Midbrain (tissue), 1 donor: ENCODE measurements around the gene THSD8.
A peak's percentile ranks its signal among the peaks of the same experiment; 100 is the strongest.
"Not testable (repeated sequence)": the region's sequence is repeated elsewhere in the genome, so short reads cannot be mapped to it uniquely, and the experiment has no call there.

ENCODE experiments used
- DNase-seq: peaks from one replicate; lab custom pipeline; 2025; lab: John Stamatoyannopoulos, UW

The THSD8 gene

DNA sequence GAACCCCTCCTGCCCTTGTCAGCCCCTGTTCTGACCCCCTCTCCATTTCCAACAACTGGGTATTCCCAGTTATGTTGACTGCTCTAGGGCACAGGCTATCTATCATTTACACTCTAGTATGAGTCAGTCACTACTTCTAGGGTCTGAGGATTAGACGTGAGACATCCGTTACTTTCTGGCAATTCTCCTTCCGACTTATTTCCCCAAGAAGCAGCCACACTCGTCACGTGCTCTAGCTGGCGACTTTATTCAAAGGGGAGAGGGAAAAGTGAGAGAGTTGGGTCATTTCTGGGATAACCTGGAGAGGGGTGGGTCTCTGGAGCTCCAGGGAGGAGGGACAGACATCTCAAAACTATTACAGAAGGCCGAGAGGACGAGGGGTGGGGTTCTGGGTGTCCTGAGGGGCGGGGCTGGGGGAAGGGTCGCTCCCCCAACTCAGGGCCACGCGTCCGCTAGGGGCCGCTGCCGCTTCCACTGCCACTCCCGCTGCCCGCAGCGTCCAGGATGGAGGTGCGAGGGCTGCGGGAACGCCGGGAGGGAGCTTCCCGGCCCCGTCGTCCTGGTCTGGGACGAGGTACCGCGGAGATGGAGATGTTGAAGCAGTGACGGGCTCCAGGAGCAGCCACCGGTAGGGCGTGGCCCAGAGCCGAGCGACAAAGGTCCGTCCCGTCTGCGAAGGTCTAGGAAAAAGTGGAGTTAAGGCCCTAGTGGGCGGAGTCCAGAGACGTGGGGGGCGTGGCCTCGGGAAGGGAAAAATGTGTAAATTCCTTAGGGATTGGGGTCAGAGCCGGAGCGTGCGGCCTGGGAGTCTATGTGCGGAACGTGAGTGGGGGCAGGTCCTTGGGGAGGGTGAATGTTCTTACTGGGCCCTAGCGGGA is 23.6 kb downstream of the THSD8 start:
- no peak for DNase-seq

DNA sequence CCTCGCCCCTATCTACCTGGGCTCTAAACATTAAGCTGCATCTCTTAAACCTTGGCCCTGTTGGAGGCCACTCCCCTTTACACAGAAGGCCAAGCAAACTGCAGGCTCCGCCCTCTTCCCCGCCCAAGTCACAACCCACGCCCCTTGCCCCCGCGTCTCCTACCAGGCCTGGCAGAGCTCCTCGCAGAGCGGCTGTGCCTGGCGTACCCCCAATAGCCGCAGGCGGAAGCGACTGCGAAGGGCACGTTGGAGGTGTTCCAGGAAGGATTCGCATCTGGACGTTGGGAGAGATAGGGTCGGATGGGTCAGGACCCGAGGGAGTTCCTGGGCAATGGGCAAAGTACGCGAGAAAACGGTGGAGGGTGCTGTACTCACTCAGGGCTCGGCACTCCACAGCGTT is 26.6 kb downstream of the THSD8 start:
- no peak for DNase-seq

DNA sequence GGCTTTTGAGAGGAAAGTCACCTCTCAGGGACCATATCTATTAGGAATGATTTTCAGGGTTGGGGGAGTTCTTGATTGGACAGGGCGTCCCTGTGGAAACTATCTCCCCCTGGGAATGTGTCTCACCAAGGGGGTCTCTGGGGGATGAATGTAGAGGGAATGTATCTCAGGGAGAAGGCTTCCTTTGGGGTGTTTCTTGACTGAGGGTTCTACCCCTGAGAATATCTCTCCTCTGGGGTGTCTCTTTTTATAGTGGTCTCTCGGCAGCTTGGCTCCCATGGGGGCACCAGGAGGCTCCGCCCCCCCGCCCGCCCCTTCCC is 31.5 kb downstream of the THSD8 start:
- no peak for DNase-seq

DNA sequence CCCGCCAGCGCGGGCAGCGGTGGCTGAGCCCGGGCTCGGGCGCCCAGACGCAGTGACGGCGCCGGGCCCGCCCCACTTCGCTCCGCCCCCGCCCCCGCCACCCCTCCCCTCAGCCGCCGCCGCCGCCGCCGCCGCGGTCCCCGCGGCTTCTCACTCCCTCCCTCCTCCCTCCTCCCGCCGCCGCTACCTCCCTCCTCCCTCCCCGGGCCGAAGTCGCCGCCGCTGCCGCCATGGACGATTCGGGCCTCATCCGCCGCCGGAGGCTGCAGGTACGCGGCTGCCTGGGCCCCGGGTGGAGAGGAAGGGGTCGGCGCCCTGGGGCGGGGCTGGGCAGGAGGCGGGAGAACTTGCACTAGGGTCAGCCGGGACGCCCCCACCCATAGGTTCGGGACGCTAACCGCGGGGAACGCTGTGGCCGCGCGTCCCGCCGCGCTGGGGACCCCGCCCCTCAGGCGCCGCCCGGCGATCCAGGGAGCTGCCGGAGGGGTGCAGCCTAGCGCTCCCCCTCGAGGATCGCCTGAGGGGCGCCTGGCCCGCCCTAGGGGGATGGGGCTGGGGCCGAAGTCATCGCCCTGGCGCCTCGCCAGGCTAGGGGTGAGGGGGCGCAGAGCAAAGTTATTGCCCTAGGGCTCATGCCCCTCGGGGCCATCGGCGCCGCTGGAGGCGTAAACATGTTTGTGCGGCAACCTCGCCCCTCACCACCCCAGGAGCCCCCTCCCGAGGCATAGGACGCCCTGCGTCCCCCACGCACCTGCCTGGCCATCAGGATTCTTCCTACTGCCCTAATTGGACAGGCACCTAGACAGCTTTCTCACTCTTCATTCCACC is 32.1 kb downstream of the THSD8 start:
- no peak for DNase-seq

DNA sequence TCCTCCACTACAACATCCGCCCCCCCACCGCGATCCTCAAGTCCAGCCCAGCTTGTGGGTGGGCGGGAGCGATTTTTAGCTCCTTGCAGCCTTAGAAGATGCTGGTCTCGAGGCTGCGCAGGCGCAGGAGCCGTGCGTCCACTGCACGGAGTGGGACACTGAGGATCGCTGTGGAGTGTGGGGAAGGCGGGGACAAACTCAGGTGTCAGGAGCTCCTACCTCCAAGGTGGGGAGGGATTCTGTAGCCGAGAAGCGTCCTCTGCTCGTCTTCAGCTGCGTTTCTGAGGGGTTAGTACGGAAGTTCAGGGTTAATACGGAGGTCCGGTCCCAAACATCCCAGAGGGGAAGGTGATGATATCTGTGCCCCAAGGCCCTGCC is 32.7 kb downstream of the THSD8 start, which contains the start of gene RTBDN:
Gene RTBDN, minus strand, starts transcription at position 14 of the 378 bp plus-strand sequence. CDS start 4,600 bp downstream, outside the sequence.
- DNase-seq = no peak

DNA sequence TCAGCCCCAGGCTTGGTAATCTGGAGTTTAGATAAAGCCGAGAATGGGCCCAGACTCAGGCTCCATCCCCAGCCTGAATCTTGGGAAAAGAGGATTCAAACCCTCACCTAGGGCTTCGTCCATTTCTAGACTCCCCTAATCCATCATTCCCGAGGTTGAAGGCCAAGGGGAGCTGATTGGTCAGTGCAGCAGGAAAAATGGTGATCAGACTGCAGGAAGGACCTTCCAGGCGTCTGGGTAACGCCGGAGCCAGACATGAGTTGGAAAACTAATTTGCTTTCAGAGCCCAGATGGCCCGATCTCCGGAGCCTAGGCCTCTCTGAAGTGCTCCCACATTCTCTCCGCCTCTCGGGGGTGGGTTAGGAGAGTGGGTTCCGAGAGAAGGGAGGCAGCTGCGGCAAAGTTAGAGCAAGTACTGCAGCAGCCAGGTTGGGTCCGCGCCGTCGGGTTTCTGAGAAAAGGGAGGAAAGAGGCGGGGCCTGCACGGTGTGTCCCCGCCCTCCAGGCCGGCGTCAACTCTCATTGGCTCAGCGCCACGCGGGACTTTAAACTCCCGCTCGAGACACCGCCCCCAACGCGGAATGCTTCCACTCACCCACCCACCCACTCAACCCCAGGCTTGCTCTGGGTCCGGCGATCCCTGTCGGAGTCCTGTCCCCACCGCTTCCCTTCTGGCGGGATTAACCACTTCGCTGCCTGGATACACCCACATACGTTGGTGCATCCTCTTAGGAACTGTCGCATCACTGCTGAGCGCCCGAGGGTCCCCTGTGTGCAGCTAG is 33.3 kb downstream of the THSD8 start:
- DNase-seq = no peak

DNA sequence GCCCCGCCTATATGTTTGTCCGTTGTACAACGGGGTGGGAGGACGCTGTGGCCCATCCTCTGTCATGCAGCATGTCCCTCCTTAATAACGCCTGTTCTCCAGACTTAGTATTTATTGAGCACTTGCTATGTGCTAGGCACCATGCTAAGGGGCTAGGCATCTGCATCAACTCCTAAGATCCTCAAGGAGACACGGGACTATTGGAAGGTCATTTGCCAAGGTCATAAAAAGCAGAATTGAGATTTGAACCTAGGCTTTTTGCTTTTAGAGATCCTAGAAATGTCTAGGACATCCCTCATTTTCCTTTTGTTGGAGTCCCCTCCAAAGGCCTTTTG is 34.6 kb downstream of the THSD8 start:
- DNase-seq = no peak

DNA sequence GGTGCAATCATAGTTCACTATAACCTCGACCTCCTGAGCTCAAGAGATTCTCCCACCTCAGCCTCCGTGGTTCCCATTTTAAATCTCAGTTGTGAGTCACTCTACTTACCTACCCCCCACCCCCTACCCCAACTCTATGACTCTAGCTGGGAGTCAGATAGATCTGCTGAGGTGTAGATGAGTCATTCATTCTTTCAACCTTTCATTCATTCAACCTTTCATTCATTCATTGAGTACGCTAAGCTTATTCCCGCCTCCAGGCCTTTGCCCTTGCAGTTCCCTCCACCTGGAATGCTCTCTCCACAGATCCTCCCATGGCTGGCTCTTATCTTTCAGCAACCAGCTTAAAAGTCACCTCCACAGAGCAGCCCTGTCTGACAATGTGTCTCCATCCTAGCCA is 35.4 kb downstream of the THSD8 start:
- no peak for DNase-seq

DNA sequence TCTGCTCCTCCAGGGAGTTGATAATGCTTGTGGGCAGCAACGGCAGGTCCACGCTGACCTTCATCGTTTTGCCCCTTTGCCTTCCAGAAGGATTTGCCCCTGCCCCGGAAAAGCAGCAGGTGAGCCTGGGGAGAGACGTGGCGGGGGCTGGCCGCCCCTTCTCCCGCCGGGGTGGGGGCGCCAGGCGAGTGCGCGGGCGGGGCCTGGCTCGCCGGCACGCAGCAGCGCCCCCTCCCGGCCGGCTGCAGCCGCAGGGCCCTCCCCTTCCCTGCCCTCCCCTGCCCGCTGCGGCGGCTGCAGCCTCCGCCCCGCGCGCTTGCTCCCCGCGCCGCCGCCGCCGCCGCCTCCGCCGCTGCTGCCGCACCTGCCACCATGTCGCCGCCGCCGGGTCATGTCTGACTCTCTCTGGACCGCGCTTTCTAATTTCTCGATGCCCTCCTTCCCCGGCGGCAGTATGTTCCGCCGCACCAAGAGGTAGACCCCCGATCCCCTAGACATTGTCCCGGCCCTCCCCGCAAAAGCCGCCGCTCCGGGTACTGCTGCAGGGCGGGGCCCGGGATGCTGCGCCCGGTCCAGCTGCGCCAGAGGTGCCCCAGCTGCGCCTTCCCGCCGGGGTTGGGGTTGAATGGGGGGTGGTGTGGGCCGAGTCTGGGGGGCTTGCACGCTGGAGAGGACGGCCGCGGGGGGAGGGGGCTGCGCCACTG is 36.5 kb downstream of the THSD8 start, which contains the start of gene MAST1:
Gene MAST1, plus strand, starts transcription at position 334 of the 704 bp plus-strand sequence. Its CDS starts 58 bp downstream, at position 392.
- peak; percentile 49 for DNase-seq

DNA sequence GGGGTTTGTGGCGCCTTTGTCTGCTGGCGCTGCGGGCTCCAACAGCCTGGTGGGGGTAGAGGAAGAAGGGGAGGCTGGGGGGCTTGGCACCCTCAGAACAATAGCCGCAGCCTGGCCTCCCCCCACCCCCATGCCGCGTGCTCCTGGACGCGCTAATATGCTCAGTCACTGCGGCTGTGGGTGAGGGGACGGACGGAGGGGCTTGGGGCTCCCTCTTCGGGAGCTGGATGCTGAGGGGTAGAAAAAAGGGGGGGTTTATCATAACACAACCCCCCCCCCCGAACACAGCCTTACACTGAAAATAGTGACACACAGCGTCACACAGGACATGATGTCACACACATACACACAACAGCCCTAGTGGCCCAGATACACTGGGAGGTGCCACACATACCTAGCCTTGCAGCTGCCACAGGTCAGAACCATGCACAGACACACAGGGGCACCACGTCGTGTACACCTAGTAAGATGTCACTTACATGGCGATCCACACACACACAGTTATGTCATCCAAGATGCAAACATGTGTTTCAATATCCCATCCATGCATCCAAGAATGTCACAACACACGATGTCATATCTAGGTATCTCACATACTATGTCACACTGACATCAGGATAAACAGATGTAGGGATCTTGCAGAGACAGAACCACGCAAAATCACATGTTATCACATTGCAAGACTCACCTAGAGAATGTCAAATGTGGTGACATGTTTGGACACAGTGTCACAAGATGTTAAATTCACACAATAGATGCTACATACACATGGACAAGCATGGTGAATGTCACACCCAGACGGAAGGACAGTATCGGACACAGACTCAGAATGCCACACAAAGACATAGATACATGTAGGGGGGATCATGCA is 37.3 kb downstream of the THSD8 start:
- no peak for DNase-seq

DNA sequence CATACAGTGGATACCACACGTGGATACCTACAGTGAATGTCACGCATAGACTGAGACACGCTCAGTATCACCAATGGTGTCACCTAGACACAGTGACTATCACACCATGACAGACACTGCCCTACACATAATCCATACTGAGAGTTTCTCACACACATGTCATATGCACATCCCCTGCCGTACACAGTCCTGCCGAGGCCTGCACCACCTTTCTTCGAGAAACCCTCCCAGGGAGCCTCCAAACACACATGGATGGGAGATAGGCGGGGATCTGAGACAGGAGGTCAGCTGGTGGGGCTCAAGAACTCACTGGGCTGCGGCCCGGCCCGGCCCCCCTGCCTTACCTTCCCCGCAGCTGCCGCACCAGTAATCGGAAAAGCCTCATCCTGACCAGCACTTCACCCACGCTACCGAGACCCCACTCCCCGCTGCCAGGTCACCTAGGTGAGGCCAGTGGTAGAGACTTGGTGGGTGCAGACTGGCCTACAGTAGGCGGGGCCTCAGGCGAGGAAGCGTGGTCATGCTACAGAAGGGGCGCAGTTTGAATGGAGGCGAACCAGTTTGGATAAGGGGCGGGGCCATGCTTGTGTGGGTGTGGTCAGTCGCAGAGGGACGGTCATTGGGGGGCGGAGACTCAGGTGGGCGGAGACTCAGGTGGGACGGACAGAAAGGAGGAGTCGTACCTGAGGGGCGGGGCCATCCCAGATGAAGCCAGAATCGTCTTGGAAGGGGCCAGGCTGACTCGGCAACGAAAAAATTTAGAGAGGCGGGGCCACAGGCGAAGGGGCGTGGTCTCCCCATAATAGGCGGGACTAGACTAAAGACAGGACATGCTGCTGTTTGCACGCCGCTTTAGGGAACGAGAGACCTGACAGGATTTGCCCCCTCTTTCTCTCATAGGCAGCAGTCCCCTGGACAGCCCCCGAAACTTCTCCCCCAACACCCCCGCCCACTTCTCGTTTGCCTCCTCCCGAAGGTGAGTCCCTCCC is 38.5 kb downstream of the THSD8 start:
- DNase-seq = no peak

DNA sequence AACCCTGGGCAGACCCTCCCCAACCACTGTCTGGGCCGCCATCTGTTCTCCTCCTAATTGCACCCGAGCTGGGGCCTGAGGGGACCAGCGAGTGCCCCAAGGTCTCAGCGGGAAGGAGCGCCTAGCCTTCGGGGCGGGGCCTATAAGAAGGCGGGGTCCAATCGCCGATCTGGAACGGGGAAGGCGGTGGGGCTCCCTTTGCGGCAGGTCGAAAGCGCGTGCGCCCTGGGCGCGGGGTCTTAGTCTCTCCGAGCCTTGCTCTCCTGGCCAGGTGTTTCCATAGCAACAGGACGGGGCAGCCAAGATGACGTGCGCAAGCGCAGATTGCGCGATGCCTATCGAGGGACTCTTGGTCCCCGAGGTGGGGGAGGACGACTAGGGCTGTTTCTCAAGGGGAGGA is 39.2 kb downstream of the THSD8 start:
- DNase-seq = no peak

DNA sequence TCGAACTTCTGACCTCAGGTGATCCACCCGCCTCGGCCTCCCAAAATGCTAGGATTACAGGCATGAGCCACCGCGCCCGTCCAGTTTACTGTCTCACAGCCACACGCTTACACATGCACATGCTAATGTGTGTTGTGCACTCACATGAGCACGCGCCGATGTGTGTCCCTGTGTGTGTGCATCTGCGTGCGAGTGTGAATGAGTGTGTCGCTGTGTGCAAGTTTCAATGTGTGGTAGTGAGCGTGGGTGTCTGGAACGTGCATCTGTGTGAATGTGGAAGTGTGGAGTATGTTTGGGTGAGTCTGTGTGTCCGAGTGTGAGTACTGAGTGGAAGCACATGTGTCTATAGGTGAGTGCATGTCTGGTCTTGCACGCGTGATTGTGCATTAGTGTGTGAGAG is 40.6 kb downstream of the THSD8 start:
- DNase-seq = no peak

DNA sequence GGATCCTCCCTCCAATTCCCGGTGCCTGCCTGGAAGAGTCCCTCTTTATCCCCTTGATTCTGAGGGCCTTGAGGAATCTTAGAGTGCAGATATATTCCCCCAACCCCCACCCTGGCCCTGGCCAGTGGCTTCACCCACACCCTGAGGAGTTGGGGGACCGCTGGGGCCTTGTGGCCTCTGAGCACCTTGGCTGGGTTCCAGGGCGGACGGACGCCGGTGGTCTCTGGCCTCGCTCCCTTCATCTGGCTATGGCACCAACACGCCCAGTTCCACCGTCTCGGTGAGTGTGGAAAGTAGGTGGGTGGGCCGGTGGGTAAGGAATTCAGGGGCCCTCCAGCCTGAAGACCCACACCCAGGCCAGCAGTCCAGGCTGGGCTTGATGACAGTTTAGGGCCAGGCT is 41.5 kb downstream of the THSD8 start:
- DNase-seq = no peak

DNA sequence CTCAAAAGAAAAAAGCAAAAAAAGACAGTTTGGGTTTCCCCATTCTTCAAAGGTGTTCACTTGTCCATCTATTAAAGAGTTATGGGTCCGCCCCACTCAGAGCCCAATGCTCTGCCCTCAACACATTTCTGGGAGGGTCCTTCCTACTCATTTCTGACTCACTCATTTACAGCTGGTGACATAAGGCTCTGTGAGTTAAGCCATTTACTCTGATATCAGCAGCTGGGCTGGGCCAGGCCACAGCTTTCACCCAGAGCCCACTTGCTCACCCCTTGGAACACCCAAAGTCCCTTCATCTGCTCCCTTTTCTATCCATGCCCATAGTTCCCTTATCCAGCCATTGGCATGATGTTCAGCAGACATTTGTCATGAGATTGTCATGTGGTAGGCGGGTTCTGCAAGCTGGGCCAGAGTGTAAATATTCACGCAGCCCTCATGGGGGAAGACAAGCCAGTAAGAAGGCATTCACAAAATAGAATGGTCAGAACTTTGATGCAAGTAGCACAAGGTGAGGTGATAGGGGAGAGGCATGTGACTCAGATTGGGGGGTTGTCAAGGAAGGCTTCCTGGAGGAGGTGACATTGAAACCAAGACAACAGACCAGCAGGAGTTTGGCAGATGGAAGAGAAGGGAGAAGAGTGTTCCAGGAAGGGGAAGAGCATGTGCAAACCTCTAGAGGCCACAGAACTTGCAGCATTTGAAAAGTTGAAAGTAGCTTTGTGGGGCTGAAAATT is 42.3 kb downstream of the THSD8 start:
- no peak for DNase-seq

DNA sequence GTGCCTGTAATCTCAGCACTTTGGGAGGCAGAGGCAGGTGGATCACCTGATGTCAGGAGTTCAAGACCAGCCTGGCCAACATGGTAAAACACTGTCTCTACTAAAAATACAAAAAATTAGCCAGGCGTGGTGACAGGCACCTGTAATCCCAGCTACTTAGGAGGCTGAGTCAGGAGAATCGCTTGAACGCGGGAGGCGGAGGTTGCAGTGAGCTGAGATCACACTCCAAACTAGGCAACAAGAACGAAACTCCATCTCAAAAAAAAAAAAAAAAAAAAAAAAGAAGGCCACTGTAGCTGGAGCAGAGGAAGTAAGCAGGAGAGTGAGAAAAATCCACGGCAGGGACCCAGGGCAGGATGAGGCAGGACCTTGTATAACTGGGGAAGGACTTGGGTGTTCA is 44.7 kb downstream of the THSD8 start:
- not testable (repeated sequence) for DNase-seq

DNA sequence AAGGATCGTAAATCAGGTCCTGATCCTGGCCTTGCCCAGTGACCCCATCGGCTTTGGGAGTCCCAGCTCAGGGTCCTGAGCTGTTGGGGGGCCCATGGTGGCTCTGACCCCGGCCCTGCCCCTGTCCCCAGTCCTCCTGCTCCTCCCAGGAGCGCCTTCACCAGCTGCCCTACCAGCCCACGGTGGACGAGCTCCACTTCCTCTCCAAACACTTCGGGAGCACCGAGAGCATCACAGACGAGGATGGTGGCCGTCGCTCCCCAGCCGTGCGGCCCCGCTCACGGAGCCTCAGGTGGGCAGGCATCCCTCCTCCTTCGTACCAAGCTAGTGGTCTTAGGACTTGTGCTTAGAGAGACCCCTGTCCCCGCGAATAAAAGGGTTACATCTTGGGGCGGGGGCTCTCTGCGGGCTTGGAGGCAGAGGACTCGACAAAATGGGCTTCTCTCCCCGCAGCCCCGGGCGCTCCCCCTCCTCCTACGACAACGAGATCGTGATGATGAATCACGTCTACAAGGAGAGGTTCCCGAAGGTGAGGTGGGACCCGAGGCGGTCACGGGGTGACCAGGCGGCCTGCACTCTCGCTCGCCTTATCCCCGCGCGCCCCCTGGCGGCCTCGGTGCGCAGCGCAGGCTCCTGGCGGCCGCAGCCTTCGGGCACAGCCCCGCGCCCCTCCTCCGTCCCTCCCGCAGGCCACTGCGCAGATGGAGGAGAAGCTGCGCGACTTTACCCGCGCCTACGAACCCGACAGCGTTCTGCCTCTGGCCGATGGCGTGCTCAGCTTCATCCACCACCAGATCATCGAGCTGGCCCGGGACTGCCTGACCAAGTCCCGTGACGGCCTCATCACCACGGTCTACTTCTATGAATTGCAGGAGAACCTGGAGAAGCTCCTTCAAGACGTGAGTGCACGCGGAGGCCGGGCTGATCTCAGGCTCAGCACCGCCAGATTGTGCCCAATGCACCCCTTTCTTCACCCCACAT is 45.6 kb downstream of the THSD8 start:
- DNase-seq = peak; percentile 79
